ENCODE results near the gene HTR1E. TPM values are rescaled to one million over a fixed set of nuclear protein-coding genes. Genes with fewer than 3 reads are reported as not detected.

Gene HTR1E
- total RNA-seq, 3 donors from 2014 or later: not detected

DNA sequence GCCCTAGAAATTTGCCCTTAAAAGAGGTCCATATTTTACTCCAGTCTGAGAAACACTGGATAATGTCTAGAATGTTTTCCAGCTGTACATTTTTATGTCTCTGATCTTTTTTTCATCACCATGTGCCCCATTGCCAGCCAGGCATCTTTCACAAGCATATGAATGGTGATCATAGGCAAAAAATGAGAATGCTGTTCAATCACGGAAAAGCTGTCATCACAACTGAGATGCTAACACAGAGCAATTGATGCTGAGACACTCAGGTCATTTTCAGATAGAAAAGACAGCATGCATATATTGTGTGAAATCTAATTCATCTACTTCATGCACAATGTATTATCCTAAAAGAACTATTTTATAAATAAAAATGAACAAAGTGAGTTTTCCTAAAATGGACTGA lies 116.0 kb downstream of the HTR1E start:
- Histone ChIP-seq H3K9me3 (no peaks in the 10 kb centered on the region), H3K4me3 (no peak overlapping the region), H3K36me3 (ENCODE audit: low read depth) (no peaks in the 10 kb centered on the region), H3K4me1 (ENCODE audit: low read depth) (no peaks in the 10 kb centered on the region)
- ATAC-seq (no peak), DNase-seq (no peak)
- TF ChIP-seq, protein P1, sequence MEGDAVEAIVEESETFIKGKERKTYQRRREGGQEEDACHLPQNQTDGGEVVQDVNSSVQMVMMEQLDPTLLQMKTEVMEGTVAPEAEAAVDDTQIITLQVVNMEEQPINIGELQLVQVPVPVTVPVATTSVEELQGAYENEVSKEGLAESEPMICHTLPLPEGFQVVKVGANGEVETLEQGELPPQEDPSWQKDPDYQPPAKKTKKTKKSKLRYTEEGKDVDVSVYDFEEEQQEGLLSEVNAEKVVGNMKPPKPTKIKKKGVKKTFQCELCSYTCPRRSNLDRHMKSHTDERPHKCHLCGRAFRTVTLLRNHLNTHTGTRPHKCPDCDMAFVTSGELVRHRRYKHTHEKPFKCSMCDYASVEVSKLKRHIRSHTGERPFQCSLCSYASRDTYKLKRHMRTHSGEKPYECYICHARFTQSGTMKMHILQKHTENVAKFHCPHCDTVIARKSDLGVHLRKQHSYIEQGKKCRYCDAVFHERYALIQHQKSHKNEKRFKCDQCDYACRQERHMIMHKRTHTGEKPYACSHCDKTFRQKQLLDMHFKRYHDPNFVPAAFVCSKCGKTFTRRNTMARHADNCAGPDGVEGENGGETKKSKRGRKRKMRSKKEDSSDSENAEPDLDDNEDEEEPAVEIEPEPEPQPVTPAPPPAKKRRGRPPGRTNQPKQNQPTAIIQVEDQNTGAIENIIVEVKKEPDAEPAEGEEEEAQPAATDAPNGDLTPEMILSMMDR (IDR thresholded peaks at IDR 0.05): no peak
- intact Hi-C loops (cut with DNase I, micrococcal nuclease): no loop called here

DNA sequence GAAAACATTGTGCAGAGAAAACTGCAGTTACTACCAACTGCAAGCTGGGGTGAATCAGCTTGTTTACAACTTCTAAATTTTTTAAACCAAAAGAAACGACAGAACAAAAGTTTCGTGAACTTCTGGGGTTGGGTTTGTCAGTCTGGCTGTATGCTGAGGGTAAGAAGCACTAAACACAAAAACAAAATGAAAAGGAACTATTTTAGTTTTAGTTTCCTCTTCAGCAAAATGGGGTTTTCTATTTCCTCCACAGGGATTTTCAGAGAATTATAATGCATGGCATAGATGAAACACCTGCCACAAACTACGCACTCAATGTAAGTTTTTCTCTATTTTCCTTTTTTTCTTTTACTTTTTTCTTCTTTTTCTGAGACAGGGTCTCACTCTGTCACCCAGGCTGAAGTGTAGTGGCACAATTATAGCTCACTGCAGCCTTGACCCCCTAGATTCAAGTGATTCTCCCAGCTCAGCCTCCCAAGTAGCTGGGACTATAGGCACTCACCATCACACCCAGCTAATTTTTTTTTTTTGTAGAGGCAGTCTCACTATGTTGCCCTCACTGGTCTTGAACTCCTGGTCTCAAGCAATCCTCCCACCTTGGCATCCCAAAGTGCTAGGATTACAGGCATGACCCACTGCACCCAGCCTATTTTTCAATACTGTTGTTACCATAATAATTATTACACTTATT lies 117.0 kb downstream of the HTR1E start:
- intact Hi-C loops (cut with DNase I, micrococcal nuclease): no loop called here
- TF ChIP-seq, protein P1 (IDR thresholded peaks at IDR 0.05): no peak
- H3K36me3 ChIP-seq (ENCODE audit: low read depth): no peaks in the 10 kb centered on the region
- no peak for DNase-seq
- H3K9me3 ChIP-seq: no peaks in the 10 kb centered on the region
- no peak overlapping the region for H3K4me3 ChIP-seq
- ATAC-seq: no peak
- H3K4me1 ChIP-seq (ENCODE audit: low read depth): no peaks in the 10 kb centered on the region

DNA sequence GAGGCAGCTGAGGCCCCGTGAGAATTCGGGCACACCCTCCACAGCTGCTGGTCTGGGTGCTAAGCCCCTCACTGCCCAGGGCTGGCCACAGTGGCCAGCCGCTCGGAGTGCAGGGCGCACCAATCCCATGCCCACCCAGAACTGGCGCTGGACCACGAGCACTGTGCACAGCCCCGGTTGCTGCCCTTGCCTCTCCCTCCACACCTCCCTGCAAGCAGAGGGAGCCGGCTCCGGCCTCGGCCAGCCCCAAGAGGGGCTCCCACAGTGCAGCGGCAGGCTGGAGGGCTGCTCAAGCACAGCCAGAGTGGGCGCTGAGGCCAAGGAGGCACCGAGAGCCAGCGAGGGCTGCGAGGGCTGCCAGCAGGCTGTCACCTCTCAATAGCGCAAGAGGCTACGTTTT lies 122.6 kb downstream of the HTR1E start:
- no peak overlapping the region for H3K4me3 ChIP-seq
- TF ChIP-seq, protein P1 (IDR thresholded peaks at IDR 0.05): no peak
- intact Hi-C loops (cut with DNase I, micrococcal nuclease): no loop called here
- no peaks in the 10 kb centered on the region for H3K36me3 ChIP-seq (ENCODE audit: low read depth)
- no peak for DNase-seq
- H3K9me3 ChIP-seq: no peaks in the 10 kb centered on the region
- no peak for ATAC-seq
- H3K4me1 ChIP-seq (ENCODE audit: low read depth): no peaks in the 10 kb centered on the region

DNA sequence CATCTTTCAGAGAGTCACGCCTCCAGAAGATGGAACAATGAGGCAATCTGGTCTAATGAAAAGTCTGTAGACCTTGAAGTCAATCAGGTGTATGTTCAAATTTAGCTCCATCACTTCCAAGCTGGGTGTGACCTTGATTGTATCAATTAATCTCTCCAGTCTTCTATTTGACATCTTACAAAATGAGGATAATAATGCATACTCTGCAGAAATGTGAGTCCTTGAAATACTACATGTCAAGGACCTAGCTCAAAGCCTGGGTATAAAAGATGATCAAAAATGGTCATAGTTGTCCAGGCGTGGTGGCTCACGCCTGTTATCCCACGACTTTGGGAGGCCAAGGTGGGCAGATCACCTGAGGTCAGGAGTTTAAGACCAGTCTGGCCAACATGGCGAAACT lies 127.8 kb downstream of the HTR1E start:
- Histone ChIP-seq H3K9me3 (no peaks in the 10 kb centered on the region), H3K4me1 (ENCODE audit: low read depth) (peaks cover under 1% of the 10 kb centered on the region), H3K36me3 (ENCODE audit: low read depth) (no peaks in the 10 kb centered on the region), H3K4me3 (no peak overlapping the region)
- ATAC-seq: no peak
- no peak for DNase-seq
- TF ChIP-seq, protein P1 (IDR thresholded peaks at IDR 0.05): no peak
- intact Hi-C loops (cut with DNase I, micrococcal nuclease): no loop called here

Other genes starting within 250 kb of the HTR1E start
- not detected for gene CGA, start 157.6 kb downstream of the HTR1E start, total RNA-seq
- gene ZNF292, start 218.0 kb downstream of the HTR1E start, total RNA-seq: 10 to 100 TPM; 40.9 to 83.2 (median 44.4) TPM

Measured in mucosa of descending colon (tissue), 3 donors.